Stimulated activated CD4-positive, alpha-beta T cell treated with anti-CD3 and anti-CD28 coated beads, Interleukin-1b, Interleukin-23, amount 100 ng/mL, for 1 hour (primary cell): ENCODE measurements around the gene TRIM51G.
"Not testable (repeated sequence)": the region's sequence is repeated elsewhere in the genome, so short reads cannot be mapped to it uniquely, and the experiment has no call there.

Source experiments
- DNase-seq, 2 donors: peaks; one replicate each; pipeline ENCODE4 v3.0.0-alpha.2; 2020; ENCODE audit warnings: low read depth in 2 of 2

Gene TRIM51G

DNA sequence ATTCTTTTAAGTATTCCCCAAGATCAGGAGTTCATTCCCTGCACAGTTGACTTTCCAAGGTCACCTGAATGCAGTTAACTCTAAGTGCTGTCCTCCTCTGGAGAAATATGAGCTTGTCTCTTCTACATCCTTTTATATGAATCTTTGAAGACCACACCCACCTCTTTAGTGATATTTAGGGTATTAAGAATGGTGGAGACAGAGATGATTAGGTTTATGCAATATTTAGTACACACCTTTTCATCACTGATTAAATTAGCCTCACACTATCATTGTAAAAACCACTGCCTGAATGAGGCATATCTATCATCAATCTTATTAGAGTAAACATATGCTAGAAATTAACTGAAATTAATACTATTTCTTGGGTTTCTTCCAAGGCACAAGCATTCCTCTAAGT is at the start of gene TRIM51G:
TSS of gene TRIM51G (minus strand) at position 101 of the 400 bp plus-strand sequence. CDS start 2,190 bp downstream, outside the sequence.
- DNase-seq, result not testable (repeated sequence)

GRCh38 chr11:49028523-49028922 is 44.8 kb upstream of the TRIM51G start, which contains the start of gene TRIM49B:
TRIM49B (plus strand) TSS chr11:49028823; CDS start chr11:49031600, 2,777 bp downstream.
- not testable (repeated sequence) for DNase-seq

GRCh38 chr11:48968592-48968991 is 15.1 kb downstream of the TRIM51G start:
- DNase-seq, result not testable (repeated sequence)

DNA sequence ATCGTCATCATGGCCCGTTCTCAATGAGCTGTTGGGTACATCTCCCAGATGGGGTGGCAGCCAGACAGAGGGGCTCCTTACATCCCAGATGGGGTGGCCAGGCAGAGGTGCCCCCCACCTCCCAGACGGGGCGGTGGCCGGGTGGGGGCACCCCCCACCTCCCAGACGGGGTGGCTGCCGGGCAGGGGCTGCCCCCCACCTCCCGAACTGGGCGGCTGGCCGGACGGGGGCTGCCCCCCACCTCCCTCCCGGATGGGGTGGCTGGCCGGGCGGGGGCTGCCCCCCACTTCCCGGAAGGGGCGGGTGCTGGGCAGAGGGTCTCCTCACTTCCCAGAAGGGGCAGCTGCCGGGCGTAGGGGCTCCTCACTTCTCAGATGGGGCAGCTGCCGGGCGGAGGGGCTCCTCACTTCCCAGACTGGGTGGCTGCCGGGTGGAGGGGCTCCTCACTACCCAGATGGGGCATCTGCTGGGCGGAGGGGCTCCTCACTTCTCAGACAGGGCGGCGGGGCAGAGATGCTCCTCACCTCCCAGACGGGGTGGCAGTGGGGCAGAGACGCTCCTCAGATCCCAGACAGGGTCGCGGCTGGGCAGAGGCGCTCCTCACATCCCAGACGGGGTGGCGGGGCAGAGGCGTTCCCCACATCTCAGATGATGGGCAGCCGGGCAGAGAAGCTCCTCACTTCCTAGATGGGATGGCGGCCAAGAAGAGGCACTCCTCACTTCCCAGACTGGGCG is 28.2 kb downstream of the TRIM51G start:
- not testable (repeated sequence) for DNase-seq

DNA sequence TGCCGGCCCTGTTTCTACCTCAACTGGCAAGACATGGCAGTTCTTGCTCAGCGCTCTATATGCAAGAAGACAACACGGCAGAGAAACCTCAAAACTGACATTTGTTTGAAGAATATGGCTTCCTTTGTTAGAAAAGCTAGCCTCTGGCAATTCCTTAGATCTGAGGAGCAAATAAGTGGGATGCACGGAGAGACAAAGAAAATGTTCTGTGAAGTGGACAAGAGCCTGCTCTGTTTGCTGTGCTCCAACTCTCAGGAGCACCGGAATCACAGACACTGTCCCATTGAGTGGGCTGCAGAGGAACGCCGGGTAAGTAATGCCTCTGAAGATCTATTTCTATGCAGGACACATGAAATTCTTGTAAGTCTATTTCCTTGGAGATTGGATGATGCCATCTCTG is 37.9 kb downstream of the TRIM51G start:
- DNase-seq, result not testable (repeated sequence)
